ENCODE results near the gene DCHS1.

DCHS1 gene

GRCh38 chr11:6616596-6617250 is 38.9 kb downstream of the DCHS1 start:
- no peaks in the 10 kb centered on the region for H3K36me3 ChIP-seq (ENCODE audit: insufficient read depth, low read length)
- peaks cover 2% of the 10 kb centered on the region; the same call in 1 of the 2 replicates for H3F3A ChIP-seq (ENCODE audit: low read depth)
- H3K9me2 ChIP-seq (replicated peaks; ENCODE audit: low read depth, low read length): no peaks in the 10 kb centered on the region
- no peak for TF ChIP-seq CTCF (conservative IDR thresholded peaks at IDR 0.05; ENCODE audit: low read length)
- TF ChIP-seq EZH2phosphoT487 (IDR thresholded peaks at IDR 0.05; ENCODE audit: borderline replicate concordance): no peak
- no peak overlapping the region for H3K9ac ChIP-seq (ENCODE audit: low read depth, low read length, poor library complexity, severe bottlenecking)
- peaks cover 8% of the 10 kb centered on the region; the same call in 1 of the 2 replicates for H3K79me2 ChIP-seq (ENCODE audit: insufficient read depth, low read length)
- no peaks in the 10 kb centered on the region for H3K27me3 ChIP-seq (ENCODE audit: insufficient read depth, low read length, poor library complexity, severe bottlenecking)
- peaks cover 31% of the 10 kb centered on the region for H3K4me1 ChIP-seq (ENCODE audit: insufficient read depth, low read length, poor library complexity, severe bottlenecking)
- H4K20me1 ChIP-seq (ENCODE audit: insufficient read depth, low read length, poor library complexity, severe bottlenecking): peaks cover 1% of the 10 kb centered on the region
- no peak overlapping the region for H3K4me2 ChIP-seq (ENCODE audit: low read depth, low read length, poor library complexity, severe bottlenecking)
- H3K4me3 ChIP-seq (ENCODE audit: low read length, poor library complexity, severe bottlenecking): no peak overlapping the region
- no peaks in the 10 kb centered on the region for H3K9me3 ChIP-seq (ENCODE audit: insufficient read depth, low read depth, low read length)
- no peak overlapping the region for H2AFZ ChIP-seq (ENCODE audit: low read length)

GRCh38 chr11:6615882-6616585 is 39.6 kb downstream of the DCHS1 start:
- H4K20me1 ChIP-seq (ENCODE audit: insufficient read depth, low read length, poor library complexity, severe bottlenecking): peaks cover 8% of the 10 kb centered on the region
- H3K27me3 ChIP-seq (ENCODE audit: insufficient read depth, low read length, poor library complexity, severe bottlenecking): no peaks in the 10 kb centered on the region
- H3K4me2 ChIP-seq (ENCODE audit: low read depth, low read length, poor library complexity, severe bottlenecking): no peak overlapping the region
- H3K36me3 ChIP-seq (ENCODE audit: insufficient read depth, low read length): peaks cover 2% of the 10 kb centered on the region; the same call in 1 of the 2 replicates
- no peaks in the 10 kb centered on the region for H3K9me2 ChIP-seq (replicated peaks; ENCODE audit: low read depth, low read length)
- no peak overlapping the region for H3K4me3 ChIP-seq (ENCODE audit: low read length, poor library complexity, severe bottlenecking)
- H3K79me2 ChIP-seq (ENCODE audit: insufficient read depth, low read length): peaks cover 15% of the 10 kb centered on the region
- H3K9me3 ChIP-seq (ENCODE audit: insufficient read depth, low read depth, low read length): no peaks in the 10 kb centered on the region
- H3F3A ChIP-seq (ENCODE audit: low read depth): peaks cover 2% of the 10 kb centered on the region; the same call in 1 of the 2 replicates
- no peak overlapping the region for H2AFZ ChIP-seq (ENCODE audit: low read length)
- peaks cover 35% of the 10 kb centered on the region for H3K4me1 ChIP-seq (ENCODE audit: insufficient read depth, low read length, poor library complexity, severe bottlenecking)
- no peak overlapping the region for H3K9ac ChIP-seq (ENCODE audit: low read depth, low read length, poor library complexity, severe bottlenecking)
- TF ChIP-seq CTCF (conservative IDR thresholded peaks at IDR 0.05; ENCODE audit: low read length) (no peak), EZH2phosphoT487 (IDR thresholded peaks at IDR 0.05; ENCODE audit: borderline replicate concordance) (no peak)

- TF ChIP-seq CTCF (conservative IDR thresholded peaks at IDR 0.05; ENCODE audit: low read length): no peak
- TF ChIP-seq EZH2phosphoT487 (IDR thresholded peaks at IDR 0.05; ENCODE audit: borderline replicate concordance): no peak
- Histone ChIP-seq H3K4me3 (ENCODE audit: low read length, poor library complexity, severe bottlenecking) (no peak overlapping the region), H3K4me2 (ENCODE audit: low read depth, low read length, poor library complexity, severe bottlenecking) (no peak overlapping the region), H2AFZ (ENCODE audit: low read length) (no peak overlapping the region), H3K27me3 (ENCODE audit: insufficient read depth, low read length, poor library complexity, severe bottlenecking) (no peaks in the 10 kb centered on the region), H3K4me1 (ENCODE audit: insufficient read depth, low read length, poor library complexity, severe bottlenecking) (peaks cover 40% of the 10 kb centered on the region), H3K9me3 (ENCODE audit: insufficient read depth, low read depth, low read length) (no peaks in the 10 kb centered on the region), H4K20me1 (ENCODE audit: insufficient read depth, low read length, poor library complexity, severe bottlenecking) (peaks cover 9% of the 10 kb centered on the region), H3K36me3 (ENCODE audit: insufficient read depth, low read length) (peaks cover 12% of the 10 kb centered on the region; the same call in 1 of the 2 replicates), H3K79me2 (ENCODE audit: insufficient read depth, low read length) (peaks cover 25% of the 10 kb centered on the region), H3K9ac (ENCODE audit: low read depth, low read length, poor library complexity, severe bottlenecking) (no peak overlapping the region), H3K9me2 (replicated peaks; ENCODE audit: low read depth, low read length) (no peaks in the 10 kb centered on the region), H3F3A (ENCODE audit: low read depth) (peaks cover 2% of the 10 kb centered on the region; the same call in 1 of the 2 replicates)
Observed at GRCh38 chr11:6615046-6615445, 40.6 kb downstream of the DCHS1 start.
